HG03135 (cell line): ENCODE measurements around the gene MAST4.

ENCODE experiments used
- ATAC-seq: cut with Tn5 transposase; IDR thresholded peaks from one replicate; pipeline ENCODE4 v1.9.1; 2021; ENCODE audit warnings: mild to moderate bottlenecking, moderate library complexity; ENCODE audit not compliant: unreplicated experiment

Gene MAST4

GRCh38 chr5:67059744-67060490 is 463.7 kb downstream of the MAST4 start:
- no peak for ATAC-seq

GRCh38 chr5:67061511-67061910 is 465.3 kb downstream of the MAST4 start:
- ATAC-seq = no peak

GRCh38 chr5:67063055-67063454 is 466.9 kb downstream of the MAST4 start:
- no peak for ATAC-seq

DNA sequence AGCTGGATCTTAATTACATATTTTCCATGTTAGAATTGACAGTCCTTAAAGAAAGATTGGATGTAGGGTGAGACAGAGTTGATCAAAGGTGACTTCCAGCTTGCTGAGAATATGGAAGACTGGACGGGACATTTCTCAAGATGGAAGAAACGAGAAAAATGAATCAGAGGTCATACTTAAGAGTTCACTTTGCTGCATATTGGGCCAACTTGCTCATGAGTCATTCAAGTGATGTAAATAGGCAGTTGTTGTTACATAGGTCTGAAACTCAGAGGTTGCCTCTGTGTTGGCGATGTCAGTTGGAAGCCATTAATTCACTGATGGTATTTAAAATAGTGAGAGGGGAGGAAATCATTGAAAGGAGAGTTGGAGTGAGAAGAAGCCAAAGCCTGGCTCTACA is 467.6 kb downstream of the MAST4 start:
- ATAC-seq = no peak

GRCh38 chr5:67065237-67065636 is 469.0 kb downstream of the MAST4 start:
- no peak for ATAC-seq

DNA sequence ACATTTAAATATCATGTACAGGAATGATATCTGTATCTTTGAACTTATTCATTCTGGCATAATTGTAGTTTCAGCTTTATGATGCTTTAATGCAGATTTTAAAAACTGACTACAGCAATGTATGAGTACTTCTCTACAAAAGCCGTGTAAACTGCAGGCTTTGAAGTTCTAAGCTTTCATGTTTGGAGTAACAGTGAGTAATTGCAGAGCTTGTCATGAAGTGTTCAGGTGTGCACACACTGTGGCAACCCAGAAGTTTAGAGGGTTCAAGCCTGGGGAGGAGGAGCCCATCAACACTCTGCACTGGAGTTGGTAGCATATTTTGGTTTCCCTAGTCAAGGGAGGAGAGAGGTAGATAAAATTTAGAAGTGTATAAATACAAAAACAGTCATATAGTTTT is 469.5 kb downstream of the MAST4 start:
- ATAC-seq = no peak

- ATAC-seq = no peak
Measured at GRCh38 chr5:67066815-67067214, 470.6 kb downstream of the MAST4 start.

DNA sequence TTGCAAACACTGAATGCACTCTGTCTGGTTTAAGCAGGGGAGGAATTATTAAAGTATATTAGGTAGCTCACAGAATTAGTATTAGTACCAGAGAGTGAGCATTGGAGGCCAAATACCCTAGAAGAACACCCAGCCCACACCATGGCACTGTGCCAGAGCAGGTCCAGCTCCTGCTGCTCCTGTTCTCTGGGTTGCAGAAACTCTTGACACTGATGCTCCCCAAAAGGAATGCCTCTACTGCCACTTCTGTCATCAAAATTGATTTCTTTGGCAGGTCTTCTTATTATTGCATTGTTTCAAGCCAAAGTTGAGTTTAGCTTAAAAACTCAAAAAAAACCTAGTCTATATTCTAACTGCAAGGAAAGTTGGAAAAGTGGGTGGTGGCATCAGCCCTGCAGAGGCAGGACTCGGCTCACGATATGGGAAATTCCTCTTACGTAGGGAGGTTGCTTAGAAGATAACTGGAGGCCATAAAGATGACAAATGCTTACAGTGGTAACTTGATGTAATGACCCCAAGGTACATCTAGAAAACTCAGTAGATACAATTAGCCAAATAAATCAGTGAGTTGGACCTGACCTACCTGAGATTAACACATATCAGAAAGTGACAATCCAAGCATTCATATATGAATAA is 477.0 kb downstream of the MAST4 start:
- ATAC-seq = no peak

DNA sequence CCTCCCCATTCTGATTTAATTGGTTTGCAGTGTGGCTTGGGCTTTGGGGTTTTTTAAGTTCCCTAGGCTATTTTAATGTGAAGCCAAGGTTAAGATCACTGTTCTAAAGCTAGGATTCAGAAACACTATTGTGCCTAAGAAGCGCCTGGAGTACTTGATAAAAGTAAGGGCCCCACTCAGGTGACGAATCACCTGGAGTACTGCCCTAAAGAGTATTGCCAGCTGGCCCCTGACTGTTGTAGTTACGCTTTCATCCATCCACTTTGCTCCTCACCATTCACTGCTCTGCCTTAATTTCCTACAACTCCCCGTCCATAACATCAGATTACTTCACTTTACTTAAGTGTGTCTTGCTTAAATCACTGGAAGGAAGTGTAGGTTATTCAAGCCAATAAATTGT is 481.1 kb downstream of the MAST4 start:
- ATAC-seq = no peak

- no peak for ATAC-seq
Measured at GRCh38 chr5:67081261-67081660, 485.1 kb downstream of the MAST4 start.

GRCh38 chr5:67082941-67083340 is 486.7 kb downstream of the MAST4 start:
- no peak for ATAC-seq

GRCh38 chr5:67085616-67086015 is 489.4 kb downstream of the MAST4 start:
- ATAC-seq = no peak

DNA sequence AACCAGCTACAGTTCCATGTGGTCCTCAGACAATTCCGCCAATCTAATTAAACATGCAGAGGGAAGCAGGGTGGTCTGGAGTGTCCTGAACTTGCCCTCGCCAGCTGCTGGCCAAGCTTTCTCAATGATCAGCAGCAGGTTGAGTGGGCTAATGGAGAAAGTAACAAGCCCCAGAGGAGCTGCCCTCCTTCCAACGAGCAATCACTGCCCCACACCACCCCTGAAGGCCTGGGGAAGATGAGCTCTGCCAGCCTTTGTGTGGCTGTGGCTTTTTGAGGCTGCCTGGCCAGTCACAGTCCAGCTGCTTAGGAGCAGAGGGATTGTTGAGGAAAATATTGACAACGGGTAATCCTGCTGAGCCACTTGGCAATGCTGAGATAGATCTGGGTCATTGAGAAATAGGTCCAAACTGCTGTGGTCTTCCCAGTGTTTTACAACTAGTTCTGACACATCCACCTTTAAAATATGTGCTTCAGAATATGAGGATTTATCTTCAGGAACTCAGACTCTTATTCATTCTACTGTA is 493.1 kb downstream of the MAST4 start:
- ATAC-seq = no peak

DNA sequence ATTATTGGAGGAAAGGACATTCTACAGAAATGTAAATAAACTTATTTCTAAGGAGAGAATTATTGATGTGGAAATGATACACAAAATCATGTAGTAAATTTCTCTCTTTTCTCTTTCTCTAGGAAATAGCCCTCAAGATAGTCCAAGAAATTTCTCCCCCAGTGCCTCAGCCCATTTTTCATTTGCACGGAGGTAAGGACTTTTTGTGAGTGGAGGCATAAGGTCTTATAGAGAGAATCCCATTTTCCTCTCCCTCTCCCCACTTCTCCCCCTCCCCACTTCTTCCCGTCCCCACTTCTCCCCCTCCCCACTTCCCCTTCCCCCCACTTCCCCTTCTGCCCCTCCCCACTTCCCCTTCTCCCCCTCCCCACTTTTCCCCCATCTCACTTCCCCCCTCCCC is 493.8 kb downstream of the MAST4 start:
- ATAC-seq = no peak

GRCh38 chr5:67090593-67090992 is 494.4 kb downstream of the MAST4 start:
- no peak for ATAC-seq

DNA sequence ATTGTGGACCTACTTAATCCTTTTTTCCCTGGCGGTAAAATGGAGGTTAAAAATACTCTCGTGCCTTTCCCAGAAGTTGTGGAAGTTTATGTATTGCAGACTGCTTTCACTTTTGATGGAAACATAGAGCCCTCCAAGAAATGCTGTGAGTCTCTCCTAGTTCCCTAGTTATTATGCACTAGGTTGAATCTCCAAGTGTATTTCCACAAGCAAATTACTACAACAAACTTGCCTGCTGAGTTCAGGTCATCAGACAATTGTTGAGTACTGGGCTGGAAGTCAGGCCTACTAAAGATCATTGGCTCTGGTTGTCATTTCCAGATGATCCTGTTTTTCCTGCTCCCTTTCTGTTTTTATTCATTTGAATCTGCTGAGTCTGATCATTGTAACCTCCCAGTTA is 496.3 kb downstream of the MAST4 start:
- no peak for ATAC-seq

DNA sequence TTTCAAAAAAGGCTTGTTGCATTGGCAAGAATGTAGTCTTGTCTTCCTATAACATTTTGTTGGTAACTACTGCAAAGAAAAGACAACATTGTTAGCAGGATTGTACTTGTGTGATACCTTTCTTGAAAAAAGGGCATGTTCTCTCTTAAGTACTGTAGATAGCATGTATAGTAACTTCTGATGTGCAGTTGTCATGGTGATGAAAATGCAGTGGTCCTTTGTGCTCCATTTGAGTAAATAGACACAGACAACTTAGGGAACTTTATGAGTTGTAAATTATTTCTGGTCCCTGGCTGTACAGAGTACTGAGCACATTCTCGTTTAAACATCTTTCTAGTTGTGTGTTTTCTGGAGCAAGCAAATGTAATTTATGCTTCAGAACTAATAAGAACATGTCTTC is 497.1 kb downstream of the MAST4 start:
- no peak for ATAC-seq

DNA sequence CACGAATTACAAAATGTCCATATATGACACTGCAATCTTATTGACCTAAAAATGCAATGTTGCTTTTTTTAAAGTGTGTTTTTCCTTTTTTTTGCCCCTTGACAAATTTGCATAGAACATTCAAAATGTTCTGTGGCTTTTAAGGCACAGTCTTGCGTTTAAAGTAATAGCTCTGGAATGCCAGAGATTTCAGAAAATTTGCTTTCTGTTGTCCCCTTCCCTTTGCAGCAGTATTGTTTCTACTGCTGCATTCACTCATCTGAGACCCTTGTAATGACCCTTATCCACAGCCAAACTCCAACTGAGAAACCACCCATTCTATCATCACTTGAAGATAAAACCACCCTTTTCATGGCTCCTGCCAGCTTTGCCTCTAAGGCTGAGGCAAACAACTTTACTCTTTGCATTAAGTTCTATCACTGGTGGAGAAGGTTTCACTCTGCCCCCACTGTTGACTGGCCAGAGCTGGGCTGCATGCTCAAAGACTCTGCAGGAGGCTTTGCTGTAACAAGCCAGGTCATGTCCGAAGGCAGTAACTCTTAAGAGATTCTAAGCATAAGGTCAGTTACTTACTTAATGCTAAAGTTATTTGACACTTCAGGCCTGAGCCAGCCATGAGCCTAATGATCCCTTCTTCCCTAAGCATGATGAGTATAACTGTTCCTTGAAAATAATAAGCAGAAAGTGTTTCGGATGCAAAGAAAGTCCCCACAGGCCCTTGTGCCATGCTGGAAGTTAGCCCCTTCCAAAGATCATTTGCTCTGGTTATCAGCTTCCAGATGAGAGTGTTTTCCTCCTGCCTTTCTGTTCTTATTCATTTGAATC is 498.5 kb downstream of the MAST4 start:
- ATAC-seq = no peak

- no peak for ATAC-seq
Measured at GRCh38 chr5:67095346-67096171, 499.4 kb downstream of the MAST4 start.

- no peak for ATAC-seq
Measured at GRCh38 chr5:67098656-67099055, 502.5 kb downstream of the MAST4 start.

- ATAC-seq = no peak
Measured at GRCh38 chr5:67100301-67100700, 504.1 kb downstream of the MAST4 start.
